HCT116 (cell line): ENCODE results near the gene PLCZ1. TPM values are rescaled to one million over a fixed set of nuclear protein-coding genes. Genes with fewer than 3 reads are reported as not detected.

Experiments
- ATAC-seq: fragments of 200-7000 bp; cut with Tn5 transposase; 2 replicates; pipeline ENCODE4 v1.9.1; 2020; ENCODE audit warnings: mild to moderate bottlenecking, moderate library complexity
- BruUV-seq: library from RNA; stranded (reverse); fragments of 400-500 nt; replicated peaks from 2 replicates; lab custom pipeline; 2021; lab: Mats Ljungman, UMichigan
- CTCF ChIA-PET: fragments of 300-600 bp; sonication (Branson Sonifier 250); formaldehyde crosslinking; loops from one replicate; lab custom pipeline; 2021; ENCODE audit warnings: antibody characterized with exemption; lab: Charles Lee
- POLR2A ChIA-PET: fragments of 300-600, 350-600 bp; sonication (Branson Sonifier 250); formaldehyde crosslinking; loops from one replicate; lab custom pipeline; 2021; ENCODE audit warnings: antibody characterized with exemption; lab: Charles Lee
- RAD21 ChIA-PET, 2 experiments: fragments of 300-600 bp; sonication (Branson Sonifier 250); formaldehyde crosslinking; loops; one replicate each; lab custom pipeline; 2023; ENCODE audit warnings: low total read pairs in 2 of 2; ENCODE audit not compliant: uncharacterized antibody in 2 of 2, unreplicated experiment in 2 of 2, low non-redundant PET in 1 of 2; lab: Charles Lee
- DNase-seq: peaks from one replicate; pipeline ENCODE4 v3.0.0-alpha.2; 2010; ENCODE audit warnings: low read depth, low spot score
- H2AFZ ChIP-seq: fragments of 200-600 bp; shearing (Covaris generic), sonication (generic); 2 replicates; pipeline ENCODE4 v1.6.1; 2017; ENCODE audit warnings: low read depth, mixed run types, mixed read lengths, antibody characterized with exemption, low read length; ENCODE audit not compliant: poor library complexity, severe bottlenecking
- H3K27ac ChIP-seq: 2 replicates; pipeline ENCODE4 v1.5.1; 2012; ENCODE audit warnings: low read depth, low read length
- H3K27me3 ChIP-seq: fragments of 200-600 bp; sonication (generic); 2 replicates; pipeline ENCODE4 v1.6.1; 2016; ENCODE audit warnings: mixed run types, low read length, mixed read lengths; ENCODE audit not compliant: insufficient read depth
- H3K36me3 ChIP-seq, 2 experiments: fragments of 200-500 bp in 1 of 2; fragments of 200-600 bp in 1 of 2; sonication (Bioruptor generic) in 1 of 2; sonication (generic) in 1 of 2; 2 replicates each; pipeline versions ENCODE4 v1.5.1 to v1.6.1; 2014 to 2016; ENCODE audit warnings: low read length in 2 of 2, inconsistent platforms in 1 of 2, mixed read lengths in 1 of 2, mixed run types in 1 of 2; ENCODE audit not compliant: insufficient read depth in 2 of 2, control insufficient read depth in 1 of 2
- H3K4me1 ChIP-seq, 2 experiments: fragments of 200-600 bp in 1 of 2; sonication (generic) in 1 of 2; 2 replicates each; pipeline versions ENCODE4 v1.5.1 to v1.6.1; 2012 to 2017; ENCODE audit warnings: low read length in 2 of 2, inconsistent platforms in 1 of 2, mild to moderate bottlenecking in 1 of 2, mixed read lengths in 1 of 2, mixed run types in 1 of 2, moderate library complexity in 1 of 2; ENCODE audit not compliant: insufficient read depth in 2 of 2, control insufficient read depth in 1 of 2
- H3K4me2 ChIP-seq: fragments of 200-600 bp; sonication (generic); 2 replicates; pipeline ENCODE4 v1.6.1; 2017; ENCODE audit warnings: mixed run types, low read length, mixed read lengths
- H3K4me3 ChIP-seq, 2 experiments: fragments of 200-600 bp in 1 of 2; sonication (generic) in 1 of 2; replicated peaks in 1 of 2; 2 replicates each; pipeline ENCODE4 v1.5.1; 2011 to 2016; ENCODE audit warnings: low read length in 2 of 2, control low read depth in 1 of 2, low read depth in 1 of 2, mild to moderate bottlenecking in 1 of 2, mixed read lengths in 1 of 2, mixed run types in 1 of 2
- H3K79me2 ChIP-seq: fragments of 200-600 bp; sonication (generic); 2 replicates; pipeline ENCODE4 v1.6.1; 2017; ENCODE audit warnings: mild to moderate bottlenecking, mixed run types, low read length, moderate library complexity, mixed read lengths; ENCODE audit not compliant: insufficient read depth
- H3K9ac ChIP-seq: fragments of 200-600 bp; sonication (generic); 2 replicates; pipeline ENCODE4 v1.6.1; 2016; ENCODE audit warnings: low read length, mixed read lengths
- H3K9me2 ChIP-seq: fragments of 200-600 bp; sonication (generic), shearing (Covaris generic); 2 replicates; pipeline ENCODE4 v1.6.1; 2017; ENCODE audit warnings: mixed run types, mild to moderate bottlenecking, moderate library complexity; ENCODE audit not compliant: insufficient read depth
- H3K9me3 ChIP-seq, 2 experiments: fragments of 200-500 bp in 1 of 2; fragments of 200-600 bp in 1 of 2; sonication (Bioruptor generic) in 1 of 2; sonication (generic) in 1 of 2; 2 replicates each; pipeline ENCODE4 v1.6.1; 2014 to 2017; ENCODE audit warnings: low read length in 2 of 2, mixed read lengths in 2 of 2, inconsistent platforms in 1 of 2, low read depth in 1 of 2, mild to moderate bottlenecking in 1 of 2, mixed run types in 1 of 2, moderate library complexity in 1 of 2; ENCODE audit not compliant: control insufficient read depth in 1 of 2, insufficient read depth in 1 of 2
- H4K20me1 ChIP-seq: fragments of 200-600 bp; sonication (generic), shearing (Covaris generic); 2 replicates; pipeline ENCODE4 v1.6.1; 2017; ENCODE audit warnings: mixed run types, mild to moderate bottlenecking, moderate library complexity; ENCODE audit not compliant: insufficient read depth
- EGR1 ChIP-seq: IDR thresholded peaks from 2 replicates; pipeline ENCODE4 v1.6.1; 2012; ENCODE audit warnings: low read depth
- ELF1 ChIP-seq: IDR thresholded peaks from 2 replicates; pipeline ENCODE4 v1.6.1; 2012; ENCODE audit warnings: low read depth, borderline replicate concordance
- FOSL1 ChIP-seq: IDR thresholded peaks from 2 replicates; pipeline ENCODE4 v1.6.1; 2012; ENCODE audit warnings: low read depth
- MAX ChIP-seq: IDR thresholded peaks from 2 replicates; pipeline ENCODE4 v1.6.1; 2012
- POLR2A ChIP-seq: IDR thresholded peaks from 2 replicates; pipeline ENCODE4 v1.7.0; 2011; ENCODE audit warnings: borderline replicate concordance; ENCODE audit not compliant: insufficient read depth, insufficient read length; ENCODE audit errors: extremely low read depth
- RAD21 ChIP-seq: IDR thresholded peaks from 2 replicates; pipeline ENCODE4 v1.6.1; 2012; ENCODE audit warnings: low read depth, mild to moderate bottlenecking
- SP1 ChIP-seq: IDR thresholded peaks from 2 replicates; pipeline ENCODE4 v1.6.1; 2012; ENCODE audit warnings: low read depth
- ZFX ChIP-seq: fragments of 450-650 bp; IDR thresholded peaks from 2 replicates; pipeline ENCODE4 v1.6.1; 2017
- intact Hi-C: fragments of 100-400 bp; cut with micrococcal nuclease; formaldehyde crosslinking; loops from 2 replicates; pipeline ENCODE4 v1.10.0; 2022
- total RNA-seq: library from RNA; stranded (reverse); gene quantifications from one replicate; pipeline ENCODE4 v1.2.1, GENCODE V29; 2021; ENCODE audit not compliant: unreplicated experiment
- TF ChIP-seq, protein P1 (sequence below): IDR thresholded peaks from 2 replicates; pipeline ENCODE4 v1.6.1; 2011; ENCODE audit warnings: mild to moderate bottlenecking, low read length, moderate library complexity; ENCODE audit not compliant: insufficient replicate concordance; ENCODE audit errors: extremely low read depth

Gene PLCZ1
- total RNA-seq, 1 experiment from 2014 or later: not detected

- H3K4me1 ChIP-seq: peaks cover 0 to 16% of the 10 kb centered on the region in 2 experiments; a peak in 2 of 4 replicates
- H3K9me2 ChIP-seq: no peaks in the 10 kb centered on the region
- ChIA-PET RAD21 (no interaction called here), CTCF (no interaction called here), POLR2A (interaction anchor here (1.0 kb wide), 1 partner anchor 13 kb away, joined by 3 read pairs; no protein-coding TSS in a partner anchor)
- no TSS peak for BruUV-seq
- H3K4me3 ChIP-seq: no peak overlapping the region
- no peak overlapping the region for H3K27ac ChIP-seq
- H4K20me1 ChIP-seq: no peaks in the 10 kb centered on the region
- TF ChIP-seq POLR2A (no peak), ZFX (no peak), SP1 (no peak), RAD21 (no peak)
- TF ChIP-seq, protein P1, sequence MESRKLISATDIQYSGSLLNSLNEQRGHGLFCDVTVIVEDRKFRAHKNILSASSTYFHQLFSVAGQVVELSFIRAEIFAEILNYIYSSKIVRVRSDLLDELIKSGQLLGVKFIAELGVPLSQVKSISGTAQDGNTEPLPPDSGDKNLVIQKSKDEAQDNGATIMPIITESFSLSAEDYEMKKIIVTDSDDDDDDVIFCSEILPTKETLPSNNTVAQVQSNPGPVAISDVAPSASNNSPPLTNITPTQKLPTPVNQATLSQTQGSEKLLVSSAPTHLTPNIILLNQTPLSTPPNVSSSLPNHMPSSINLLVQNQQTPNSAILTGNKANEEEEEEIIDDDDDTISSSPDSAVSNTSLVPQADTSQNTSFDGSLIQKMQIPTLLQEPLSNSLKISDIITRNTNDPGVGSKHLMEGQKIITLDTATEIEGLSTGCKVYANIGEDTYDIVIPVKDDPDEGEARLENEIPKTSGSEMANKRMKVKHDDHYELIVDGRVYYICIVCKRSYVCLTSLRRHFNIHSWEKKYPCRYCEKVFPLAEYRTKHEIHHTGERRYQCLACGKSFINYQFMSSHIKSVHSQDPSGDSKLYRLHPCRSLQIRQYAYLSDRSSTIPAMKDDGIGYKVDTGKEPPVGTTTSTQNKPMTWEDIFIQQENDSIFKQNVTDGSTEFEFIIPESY: no peak
- H3K9ac ChIP-seq: no peak overlapping the region
- H2AFZ ChIP-seq: no peak overlapping the region
- H3K27me3 ChIP-seq: no peaks in the 10 kb centered on the region
- no peaks in the 10 kb centered on the region for H3K36me3 ChIP-seq
- DNase-seq (no peak), ATAC-seq (no peak)
- intact Hi-C loops: no loop called here
- H3K4me2 ChIP-seq: peak overlapping the region; percentile 51; the same call in 1 of the 2 replicates
- no peaks in the 10 kb centered on the region for H3K9me3 ChIP-seq
- H3K79me2 ChIP-seq: no peaks in the 10 kb centered on the region
These were observed 48.0 kb downstream of the PLCZ1 start for GRCh38 chr12:18689771-18690170.

- ChIA-PET RAD21 (no interaction called here), POLR2A (no interaction called here), CTCF (no interaction called here)
- H3K27me3 ChIP-seq: no peaks in the 10 kb centered on the region
- no peaks in the 10 kb centered on the region for H4K20me1 ChIP-seq
- H3K36me3 ChIP-seq: no peaks in the 10 kb centered on the region
- no peak overlapping the region for H3K9ac ChIP-seq
- no peak overlapping the region for H3K27ac ChIP-seq
- H3K79me2 ChIP-seq: no peaks in the 10 kb centered on the region
- no peak for ATAC-seq
- no peak for DNase-seq
- H2AFZ ChIP-seq: no peak overlapping the region
- intact Hi-C loops: no loop called here
- no TSS peak for BruUV-seq
- no peak overlapping the region for H3K4me2 ChIP-seq
- H3K4me1 ChIP-seq: peaks cover 0 to 6% of the 10 kb centered on the region in 2 experiments; a peak in 2 of 4 replicates
- no peaks in the 10 kb centered on the region for H3K9me3 ChIP-seq
- TF ChIP-seq EGR1: no peak
- TF ChIP-seq, protein P1: no peak
- TF ChIP-seq ELF1: no peak
- no peak for TF ChIP-seq MAX
- TF ChIP-seq FOSL1: no peak
- TF ChIP-seq RAD21: no peak
- H3K9me2 ChIP-seq: no peaks in the 10 kb centered on the region
- no peak overlapping the region for H3K4me3 ChIP-seq
These were observed 53.4 kb downstream of the PLCZ1 start for GRCh38 chr12:18684430-18684829.
